HG03439 (cell line): ENCODE data around the gene VRK1.

ENCODE experiments used
- ATAC-seq: cut with Tn5 transposase; IDR thresholded peaks from one replicate; pipeline ENCODE4 v1.9.1; 2021; ENCODE audit warnings: mild to moderate bottlenecking, moderate library complexity; ENCODE audit not compliant: unreplicated experiment

VRK1 gene

DNA sequence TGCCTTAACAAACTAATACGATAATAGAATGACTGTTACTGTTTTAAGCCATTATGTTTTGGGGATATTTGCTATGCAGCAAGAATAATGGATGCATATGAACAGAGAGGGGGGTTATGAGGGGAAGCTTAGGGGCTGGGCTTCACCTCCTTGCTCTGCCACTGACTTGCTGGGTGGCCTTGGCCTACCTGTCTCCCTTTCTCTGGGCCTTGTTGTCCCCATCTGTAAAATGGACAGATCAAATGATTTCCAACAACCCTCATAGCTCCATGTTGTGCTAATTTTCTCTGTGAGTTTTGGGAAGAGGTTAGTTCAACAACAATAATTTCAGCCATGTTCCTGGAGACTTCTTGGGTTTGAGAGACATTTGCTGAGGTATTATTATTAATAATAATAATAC lies 119.6 kb downstream of the VRK1 start:
- ATAC-seq, result no peak

DNA sequence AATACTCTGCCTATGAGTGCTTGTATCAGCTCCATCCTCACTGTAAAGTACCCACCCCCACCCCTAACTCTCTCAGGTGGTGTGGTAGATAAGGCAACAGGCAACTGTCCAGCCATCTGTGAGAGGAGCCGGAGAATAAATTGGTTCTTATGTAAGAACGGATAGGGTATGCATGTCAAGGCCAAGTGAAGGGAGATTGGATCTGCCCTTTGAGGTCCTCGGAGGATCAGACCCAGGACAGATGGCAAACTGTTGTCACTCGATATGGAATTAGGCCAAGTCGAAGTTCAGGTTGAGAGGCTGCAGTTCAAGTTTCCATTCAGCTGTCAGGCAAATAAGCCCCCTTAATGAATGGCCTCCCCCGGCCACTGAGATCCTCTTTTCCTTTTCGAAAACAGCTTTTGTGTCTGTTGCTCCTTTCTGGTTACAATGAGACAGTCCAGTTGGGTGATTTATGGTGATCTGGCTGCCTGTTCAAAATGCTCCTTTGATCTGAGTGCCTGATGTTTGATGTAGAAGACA lies 120.3 kb downstream of the VRK1 start:
- ATAC-seq, result no peak

DNA sequence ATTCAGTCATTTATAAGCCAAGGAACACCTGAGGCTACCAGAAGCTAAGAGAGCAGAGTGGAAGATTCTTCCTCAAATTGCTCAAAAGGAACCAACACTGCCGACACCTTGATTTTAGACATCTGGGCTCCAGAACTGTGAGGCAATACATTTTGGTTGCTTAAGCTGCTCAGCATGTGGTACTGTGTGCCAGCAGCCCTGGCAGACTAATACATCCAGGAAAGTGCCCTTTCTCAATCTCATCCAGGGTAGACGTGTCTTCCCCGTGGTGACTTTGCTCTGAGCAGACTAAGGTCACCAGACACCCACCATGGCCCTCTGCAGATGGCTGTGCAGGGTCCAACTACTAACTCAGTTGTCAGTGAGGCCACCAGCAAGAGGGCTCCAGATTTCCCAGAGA lies 122.8 kb downstream of the VRK1 start:
- no peak for ATAC-seq

DNA sequence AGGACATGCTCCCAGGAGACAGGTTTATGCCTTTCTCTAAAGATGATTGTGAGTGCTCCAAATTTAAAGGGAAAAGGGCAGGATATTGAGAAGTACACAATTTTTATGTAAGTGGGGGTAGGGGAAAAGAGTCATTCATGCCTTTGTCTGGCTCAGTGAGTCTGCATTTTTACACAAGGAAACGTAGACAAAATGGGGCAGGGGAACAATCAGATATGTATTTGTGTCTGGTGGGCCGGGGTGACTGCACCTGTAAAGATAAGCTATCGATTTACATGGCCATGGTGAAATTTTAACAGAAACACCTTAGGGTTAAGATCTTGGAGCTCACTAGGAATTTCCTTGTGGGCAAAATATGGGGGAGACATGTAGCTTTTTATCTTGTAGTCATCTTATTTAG lies 123.6 kb downstream of the VRK1 start:
- no peak for ATAC-seq

DNA sequence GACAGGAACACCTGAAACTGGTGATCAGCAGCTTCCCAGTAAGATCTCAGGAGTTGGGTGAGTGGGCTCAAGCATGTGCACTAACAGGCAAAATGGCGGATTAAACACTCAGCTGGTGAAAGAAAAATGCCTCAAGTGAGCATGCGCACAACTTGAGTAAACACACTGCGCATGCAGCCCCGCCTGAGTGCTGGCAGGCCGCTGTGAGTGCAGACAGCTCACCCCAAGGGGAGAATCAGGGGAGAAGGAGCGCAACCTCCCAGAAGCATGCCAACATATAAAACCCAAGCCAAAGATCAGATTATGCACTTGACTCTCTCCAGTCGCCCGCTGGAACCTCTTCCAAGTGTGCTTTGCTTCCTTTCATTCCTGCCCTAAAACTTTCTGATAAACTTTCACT lies 125.8 kb downstream of the VRK1 start:
- ATAC-seq, result no peak

DNA sequence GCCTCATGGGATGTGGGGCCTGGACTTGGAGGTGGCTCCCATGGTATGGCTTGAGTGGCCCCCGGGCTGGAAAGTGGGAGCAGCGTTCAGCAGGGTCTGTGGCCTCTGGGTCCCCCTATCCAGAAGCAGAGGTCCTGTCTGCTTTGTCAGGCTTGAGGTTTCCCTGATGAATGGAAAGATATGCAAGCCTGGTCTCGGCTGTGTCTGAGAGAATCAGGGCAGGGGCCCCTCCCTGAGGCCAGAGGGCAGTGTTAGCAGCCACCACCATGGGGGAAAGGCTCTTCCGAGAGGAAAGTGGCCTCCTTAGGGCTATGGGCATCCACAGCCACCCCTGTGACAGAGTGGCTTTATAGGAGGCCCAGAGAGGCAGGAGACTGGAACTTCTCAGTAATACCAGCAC lies 128.2 kb downstream of the VRK1 start:
- ATAC-seq, result no peak

DNA sequence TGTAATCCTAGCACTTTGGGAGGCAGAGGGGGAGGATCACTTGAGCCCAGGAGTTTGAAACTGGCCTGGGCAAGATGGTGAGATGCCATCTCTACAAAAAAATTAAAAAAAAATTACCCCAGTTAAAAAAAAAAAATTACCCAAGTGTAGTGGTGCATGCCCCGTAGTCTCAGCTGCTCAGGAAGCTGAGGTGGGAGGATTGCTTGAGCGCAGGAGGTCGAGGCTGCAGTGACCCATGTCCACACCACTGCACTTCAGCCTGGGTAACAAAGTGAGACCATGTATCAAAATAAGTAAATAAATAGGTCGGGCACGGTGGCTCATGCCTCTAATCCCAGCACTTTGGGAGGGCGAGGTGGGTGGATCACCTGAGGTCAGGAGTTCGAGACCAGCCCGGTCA lies 128.8 kb downstream of the VRK1 start:
- no peak for ATAC-seq

DNA sequence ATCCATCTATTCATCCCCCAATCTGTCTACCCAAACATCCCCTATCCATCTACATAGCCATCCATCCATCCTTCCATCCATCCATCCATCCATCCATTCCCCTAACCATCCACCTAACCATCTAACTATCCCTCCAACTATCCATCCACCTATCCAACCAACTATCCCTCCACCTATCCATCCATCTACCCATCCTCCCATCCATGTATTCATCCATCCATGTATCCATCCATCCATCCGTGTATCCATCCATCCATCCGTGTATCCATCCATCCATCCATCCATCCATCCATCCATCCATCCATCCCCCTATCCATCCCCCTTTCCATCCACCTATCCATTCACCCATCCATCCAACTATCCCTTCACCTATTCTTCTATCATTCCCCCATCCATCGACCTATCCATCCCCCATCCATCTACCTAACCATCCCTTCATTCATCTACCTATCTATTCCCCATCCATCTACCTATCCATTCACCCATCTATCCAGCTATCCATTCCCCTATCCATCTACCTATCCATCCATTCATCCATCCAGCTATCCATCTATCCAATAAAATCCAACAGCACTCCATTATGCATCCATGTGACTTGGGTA lies 131.7 kb downstream of the VRK1 start:
- no peak for ATAC-seq

DNA sequence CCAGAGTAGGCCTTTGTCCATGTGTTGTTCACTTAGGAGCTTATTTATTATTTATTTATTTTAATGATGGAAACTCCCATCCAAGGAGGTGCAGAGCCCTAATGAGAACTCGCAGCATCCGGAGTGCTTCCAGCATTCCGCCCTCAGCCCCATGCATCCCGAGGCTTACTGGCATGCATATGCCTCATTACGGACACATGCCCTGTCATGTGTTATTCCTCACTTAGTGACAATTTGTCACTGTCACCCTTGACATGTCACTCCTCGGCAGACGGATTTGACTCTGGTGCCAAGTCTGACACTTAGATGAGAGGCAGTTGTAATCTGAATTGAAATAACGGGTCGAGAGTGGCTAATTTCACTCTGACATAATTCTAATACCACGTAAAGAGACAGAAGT lies 132.8 kb downstream of the VRK1 start:
- ATAC-seq, result no peak

DNA sequence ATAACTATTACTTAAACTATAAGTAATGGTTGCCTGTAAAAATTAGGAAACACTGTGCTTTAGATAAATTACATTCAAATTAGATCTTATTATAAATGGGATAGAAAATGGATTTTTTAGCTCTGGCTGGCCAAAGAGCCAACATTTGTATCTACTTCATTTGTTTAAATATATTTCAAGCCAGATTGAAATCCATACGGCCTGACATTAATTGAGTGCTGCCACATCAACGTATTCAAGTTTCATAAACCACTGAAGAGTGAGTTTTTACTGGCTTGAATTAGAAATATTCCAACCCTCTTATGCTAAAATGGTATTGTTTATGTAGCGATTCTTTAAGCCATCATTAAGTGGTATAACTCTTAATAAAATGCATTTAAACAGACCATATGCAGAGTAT lies 133.3 kb downstream of the VRK1 start:
- ATAC-seq, result no peak
